GM12801 (cell line): ENCODE measurements around the gene DEGS1.

Source experiments
- CTCF ChIP-seq: IDR thresholded peaks from one replicate; pipeline ENCODE4 v1.5.1; 2011; ENCODE audit warnings: control low read depth; ENCODE audit not compliant: insufficient read length; ENCODE audit errors: extremely low read depth

DEGS1 gene

DNA sequence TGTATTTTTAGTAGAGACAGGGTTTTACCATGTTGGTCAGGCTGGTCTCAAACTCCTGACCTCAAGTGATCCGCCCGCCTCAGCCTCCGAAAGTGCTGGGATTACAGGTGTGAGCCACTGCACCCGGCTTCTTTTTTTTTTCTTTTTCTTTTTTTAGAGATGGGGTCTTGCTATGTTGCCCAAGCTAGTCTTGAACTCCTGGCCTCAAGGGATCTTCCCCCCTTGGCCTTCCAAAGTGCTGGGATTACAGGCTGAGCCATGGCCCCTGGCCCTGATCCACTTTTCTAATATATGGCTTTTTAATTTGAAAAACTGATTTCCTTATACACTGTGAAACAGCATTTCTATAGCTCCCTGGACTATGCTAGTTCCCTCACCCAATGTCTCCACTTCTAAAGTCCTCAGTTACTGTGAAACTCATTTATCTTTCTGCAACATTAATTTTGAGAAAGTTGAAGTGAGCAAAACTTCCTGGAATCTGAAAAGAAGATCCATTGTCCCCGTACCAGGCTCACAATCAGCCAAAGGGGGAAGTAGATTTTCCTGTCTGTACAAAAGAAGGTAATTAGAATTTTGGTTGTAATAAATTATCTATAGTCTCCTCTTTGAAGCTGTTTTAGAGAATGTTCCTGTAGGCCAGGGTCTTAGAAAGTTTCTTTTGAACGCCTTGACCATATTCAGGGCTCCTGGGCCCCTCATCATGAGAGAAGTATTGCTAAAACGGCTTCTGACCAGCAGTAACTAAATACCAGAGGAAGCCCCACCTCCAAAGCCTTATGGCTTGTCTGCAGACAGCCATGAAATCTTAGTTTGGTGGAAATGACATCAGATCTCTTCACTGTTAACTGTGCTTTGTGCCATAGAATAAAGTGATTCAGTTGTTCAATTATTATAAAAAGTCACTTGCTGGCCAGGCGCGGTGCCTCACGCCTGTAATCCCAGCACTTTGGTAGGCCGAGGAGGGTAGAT lies 34.9 kb downstream of the DEGS1 start:
- no peak for TF ChIP-seq CTCF

- TF ChIP-seq CTCF: no peak
Observed at GRCh38 chr1:224219011-224219611, 36.1 kb downstream of the DEGS1 start.

DNA sequence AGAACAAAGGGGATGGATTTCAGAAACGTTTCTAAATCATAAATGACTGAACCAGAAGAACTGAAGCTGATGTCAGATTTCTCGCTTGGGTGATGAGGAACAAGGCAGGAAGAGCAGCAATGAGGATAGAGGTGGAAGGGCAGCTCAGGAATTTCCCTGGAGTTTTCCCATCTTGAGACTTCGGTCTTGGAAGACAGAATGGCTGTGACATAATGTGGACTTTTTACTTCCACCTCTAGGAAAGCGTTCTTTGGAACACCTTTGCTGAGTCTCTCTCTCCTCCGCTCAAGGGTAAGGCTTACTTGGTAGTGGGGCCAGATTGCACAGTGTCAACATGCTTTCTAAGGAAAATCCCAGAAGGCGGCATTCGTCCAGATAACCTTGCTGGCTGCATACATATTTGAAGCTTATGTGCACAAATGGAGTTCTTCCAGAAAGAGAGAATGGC lies 36.6 kb downstream of the DEGS1 start:
- TF ChIP-seq CTCF: no peak

DNA sequence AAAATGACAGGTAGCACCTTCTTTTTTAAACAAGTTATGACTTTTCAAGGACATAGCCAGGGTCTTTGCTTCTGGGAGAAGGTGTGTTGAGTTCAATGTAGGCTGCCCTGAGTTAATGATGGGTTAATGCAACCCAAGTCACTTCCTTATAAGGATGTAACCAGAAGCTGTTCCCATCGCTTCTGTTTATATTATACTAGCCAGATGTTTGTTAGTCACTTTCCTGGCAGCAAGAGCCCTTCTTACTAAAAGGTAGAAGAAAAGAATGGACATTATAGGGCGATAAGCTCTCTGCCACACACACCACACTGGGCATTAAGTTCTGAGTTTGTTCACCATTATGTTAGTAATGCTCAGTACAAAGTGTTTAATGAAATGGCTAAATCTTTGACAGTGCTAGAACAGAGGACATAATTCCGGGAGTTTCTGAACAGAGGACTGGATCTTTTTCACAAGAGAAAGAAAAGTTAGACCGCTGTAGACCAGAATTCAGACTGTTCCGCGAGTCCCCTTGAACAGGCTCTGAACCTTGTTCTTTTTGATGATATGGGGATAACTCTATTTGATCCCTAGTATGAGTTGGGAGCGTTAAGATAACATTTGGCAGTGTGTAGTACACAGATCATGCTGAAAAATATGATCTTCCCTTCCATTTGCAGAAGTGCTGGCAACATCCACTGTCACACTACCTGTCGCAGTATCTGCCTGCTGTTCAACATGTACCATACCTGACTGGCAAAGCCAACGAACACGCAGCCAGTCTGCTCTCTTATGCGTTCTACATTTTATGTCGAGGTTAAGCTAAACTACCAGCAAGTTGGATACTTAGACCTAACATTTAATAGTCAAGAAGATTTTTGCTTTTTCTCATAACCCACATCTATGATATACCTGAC lies 41.0 kb downstream of the DEGS1 start:
- no peak for TF ChIP-seq CTCF

DNA sequence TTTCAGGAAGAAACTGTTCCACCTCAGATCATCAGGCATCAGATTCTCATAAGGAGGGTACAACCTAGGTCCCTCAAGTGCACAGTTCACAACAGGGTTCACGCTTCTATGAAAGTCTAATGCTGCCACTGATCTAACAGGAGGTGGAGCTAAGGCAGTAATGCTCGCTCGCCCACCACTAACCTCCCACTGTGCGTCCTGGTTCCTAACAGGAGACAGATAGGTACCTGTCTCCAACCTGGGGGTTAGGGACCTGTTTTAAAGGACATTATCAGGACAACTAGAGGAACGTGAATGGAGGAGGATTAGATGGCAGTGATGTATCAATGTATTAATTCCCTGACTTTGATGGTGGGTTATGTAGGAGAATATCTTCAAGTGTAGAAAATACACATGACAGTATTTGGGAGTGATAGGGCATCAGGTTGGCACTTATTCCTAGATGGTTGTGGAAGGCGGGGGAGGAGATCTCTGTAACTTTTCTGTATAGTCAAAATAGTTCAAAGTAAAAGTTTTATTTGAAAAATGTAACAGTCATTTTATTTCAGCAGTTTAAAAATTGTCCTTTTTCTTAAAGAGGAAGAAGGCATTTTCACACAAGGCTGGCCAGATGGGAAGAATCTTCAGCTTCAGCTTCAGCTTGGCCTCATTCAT lies 43.9 kb downstream of the DEGS1 start:
- TF ChIP-seq CTCF: no peak

DNA sequence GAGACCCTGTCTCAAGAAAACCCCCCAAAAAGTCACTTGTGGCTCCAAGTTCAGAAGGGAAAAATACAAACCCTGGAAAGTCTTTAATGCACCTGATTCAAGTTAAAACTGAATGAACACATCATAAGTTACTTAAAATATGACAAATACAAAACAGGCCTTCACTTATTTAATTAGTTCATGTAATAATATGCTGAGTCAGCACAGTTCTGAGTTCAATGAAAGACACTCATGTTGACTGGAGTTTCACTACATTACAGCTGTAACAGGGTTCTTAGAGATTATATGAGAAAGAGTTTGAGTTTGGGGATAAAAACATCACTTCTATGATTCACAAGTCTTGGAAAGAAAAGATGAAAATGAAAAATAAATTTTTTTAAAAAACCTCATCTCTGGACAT lies 51.0 kb downstream of the DEGS1 start:
- TF ChIP-seq CTCF: no peak
